Smooth muscle cell (in vitro differentiated cells): ENCODE results near the gene C19orf53. TPM values are rescaled to one million over a fixed set of nuclear protein-coding genes. Genes with fewer than 3 reads are reported as not detected.
A peak's percentile ranks its signal among the peaks of the same experiment; 100 is the strongest.

Experiments
- DNase-seq: peaks from one replicate; lab custom pipeline; 2025; ENCODE audit not compliant: unreplicated experiment; lab: John Stamatoyannopoulos, UW
- H2AFZ ChIP-seq: fragments of 200-600 bp; sonication (generic); 2 replicates; pipeline ENCODE4 v1.6.0; 2016; ENCODE audit warnings: antibody characterized with exemption, low read depth, mild to moderate bottlenecking
- H3F3A ChIP-seq: fragments of 200-600 bp; sonication (generic); 2 replicates; pipeline ENCODE4 v1.6.0; 2017; ENCODE audit warnings: antibody characterized with exemption, low read depth
- H3K27ac ChIP-seq: fragments of 200-600 bp; sonication (generic); 2 replicates; pipeline ENCODE4 v1.5.1; 2016; ENCODE audit warnings: low read depth, mild to moderate bottlenecking
- H3K27me3 ChIP-seq: fragments of 200-600 bp; sonication (generic); 2 replicates; pipeline ENCODE4 v1.6.1; 2016; ENCODE audit warnings: low read depth, mild to moderate bottlenecking
- H3K36me3 ChIP-seq: fragments of 200-600 bp; sonication (generic); 2 replicates; pipeline ENCODE4 v1.5.1; 2016; ENCODE audit warnings: low read depth
- H3K4me1 ChIP-seq: fragments of 200-600 bp; sonication (generic); 2 replicates; pipeline ENCODE4 v1.5.1; 2016; ENCODE audit warnings: low read depth
- H3K4me2 ChIP-seq: fragments of 200-600 bp; sonication (generic); 2 replicates; pipeline ENCODE4 v1.6.0; 2016; ENCODE audit warnings: mild to moderate bottlenecking
- H3K4me3 ChIP-seq: fragments of 200-600 bp; sonication (generic); 2 replicates; pipeline ENCODE4 v1.5.1; 2016; ENCODE audit warnings: mild to moderate bottlenecking
- H3K79me2 ChIP-seq: fragments of 200-600 bp; sonication (generic); 2 replicates; pipeline ENCODE4 v1.6.0; 2016; ENCODE audit warnings: low read depth, mild to moderate bottlenecking
- H3K9ac ChIP-seq: fragments of 200-600 bp; sonication (generic); 2 replicates; pipeline ENCODE4 v1.6.0; 2016; ENCODE audit warnings: low read depth
- H3K9me3 ChIP-seq: fragments of 200-600 bp; sonication (generic); replicated peaks from 2 replicates; pipeline ENCODE4 v1.5.1; 2016; ENCODE audit warnings: low read depth
- H4K20me1 ChIP-seq: fragments of 200-600 bp; sonication (generic); 2 replicates; pipeline ENCODE4 v1.6.0; 2016; ENCODE audit warnings: low read depth
- WGBS: methylation state at CpG from one replicate; pipeline ENCODE4 v1.1.7; 2016; ENCODE audit warnings: low lambda C conversion rate; 5-methylcytosine and 5-hydroxymethylcytosine counted together
- polyA plus RNA-seq: library from polyadenylated mRNA; unstranded; fragments of >200 nt; fragmentation: Nextera tagmentation; extraction: Ambion mirVana; gene quantifications from 2 replicates; pipeline ENCODE4 v1.2.1, GENCODE V29; 2016
- total RNA-seq: library from RNA; depleted of rRNA; stranded (reverse); fragments of >200 nt; gene quantifications from 2 replicates; pipeline ENCODE4 v1.2.3, GENCODE V29; 2014
- TF ChIP-seq, protein P1 (sequence below): fragments of 200-600 bp; sonication (generic); IDR thresholded peaks from 2 replicates; pipeline ENCODE4 v1.5.1; 2017; ENCODE audit warnings: borderline replicate concordance, mild to moderate bottlenecking, antibody characterized with exemption; ENCODE audit not compliant: insufficient read depth, poor library complexity, severe bottlenecking

Gene C19orf53
- total and polyA plus RNA-seq, 2 experiments from 2014 or later = 192 to 298 TPM

DNA sequence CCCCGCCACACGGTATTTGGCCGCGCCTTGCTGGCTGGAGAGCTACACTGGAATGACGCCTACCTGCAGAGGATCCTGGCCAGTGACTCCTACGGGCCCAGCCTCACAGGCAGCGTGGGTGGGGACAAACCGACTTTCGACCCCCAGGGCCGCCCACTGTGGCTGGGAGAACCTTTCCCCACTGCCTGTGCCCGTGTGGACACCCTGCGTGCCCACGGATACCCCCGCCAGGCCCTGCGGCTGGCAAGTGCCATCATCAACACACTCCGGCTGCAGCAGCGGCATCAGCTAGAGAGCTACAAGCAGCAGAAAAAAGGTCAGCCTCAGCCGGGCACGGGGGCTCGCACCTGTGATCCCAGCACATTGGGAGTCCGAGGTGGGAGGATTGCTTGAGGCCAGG, 40.3 kb downstream of the C19orf53 start:
- H3K4me1 ChIP-seq = peaks cover 4% of the 10 kb centered on the region
- no peak overlapping the region for H2AFZ ChIP-seq
- no peaks in the 10 kb centered on the region for H3F3A ChIP-seq
- H3K27me3 ChIP-seq = no peaks in the 10 kb centered on the region
- H3K27ac ChIP-seq = no peak overlapping the region
- no peak overlapping the region for H3K4me2 ChIP-seq
- H3K36me3 ChIP-seq = no peaks in the 10 kb centered on the region
- H3K79me2 ChIP-seq = no peaks in the 10 kb centered on the region
- no peak overlapping the region for H3K9ac ChIP-seq
- no peak overlapping the region for H3K4me3 ChIP-seq
- H4K20me1 ChIP-seq = no peaks in the 10 kb centered on the region
- TF ChIP-seq, protein P1, sequence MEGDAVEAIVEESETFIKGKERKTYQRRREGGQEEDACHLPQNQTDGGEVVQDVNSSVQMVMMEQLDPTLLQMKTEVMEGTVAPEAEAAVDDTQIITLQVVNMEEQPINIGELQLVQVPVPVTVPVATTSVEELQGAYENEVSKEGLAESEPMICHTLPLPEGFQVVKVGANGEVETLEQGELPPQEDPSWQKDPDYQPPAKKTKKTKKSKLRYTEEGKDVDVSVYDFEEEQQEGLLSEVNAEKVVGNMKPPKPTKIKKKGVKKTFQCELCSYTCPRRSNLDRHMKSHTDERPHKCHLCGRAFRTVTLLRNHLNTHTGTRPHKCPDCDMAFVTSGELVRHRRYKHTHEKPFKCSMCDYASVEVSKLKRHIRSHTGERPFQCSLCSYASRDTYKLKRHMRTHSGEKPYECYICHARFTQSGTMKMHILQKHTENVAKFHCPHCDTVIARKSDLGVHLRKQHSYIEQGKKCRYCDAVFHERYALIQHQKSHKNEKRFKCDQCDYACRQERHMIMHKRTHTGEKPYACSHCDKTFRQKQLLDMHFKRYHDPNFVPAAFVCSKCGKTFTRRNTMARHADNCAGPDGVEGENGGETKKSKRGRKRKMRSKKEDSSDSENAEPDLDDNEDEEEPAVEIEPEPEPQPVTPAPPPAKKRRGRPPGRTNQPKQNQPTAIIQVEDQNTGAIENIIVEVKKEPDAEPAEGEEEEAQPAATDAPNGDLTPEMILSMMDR = no peak
- no peaks in the 10 kb centered on the region for H3K9me3 ChIP-seq
- no peak for DNase-seq
- WGBS = 96% methylated on average over 21 of the region's 21 CpGs

DNA sequence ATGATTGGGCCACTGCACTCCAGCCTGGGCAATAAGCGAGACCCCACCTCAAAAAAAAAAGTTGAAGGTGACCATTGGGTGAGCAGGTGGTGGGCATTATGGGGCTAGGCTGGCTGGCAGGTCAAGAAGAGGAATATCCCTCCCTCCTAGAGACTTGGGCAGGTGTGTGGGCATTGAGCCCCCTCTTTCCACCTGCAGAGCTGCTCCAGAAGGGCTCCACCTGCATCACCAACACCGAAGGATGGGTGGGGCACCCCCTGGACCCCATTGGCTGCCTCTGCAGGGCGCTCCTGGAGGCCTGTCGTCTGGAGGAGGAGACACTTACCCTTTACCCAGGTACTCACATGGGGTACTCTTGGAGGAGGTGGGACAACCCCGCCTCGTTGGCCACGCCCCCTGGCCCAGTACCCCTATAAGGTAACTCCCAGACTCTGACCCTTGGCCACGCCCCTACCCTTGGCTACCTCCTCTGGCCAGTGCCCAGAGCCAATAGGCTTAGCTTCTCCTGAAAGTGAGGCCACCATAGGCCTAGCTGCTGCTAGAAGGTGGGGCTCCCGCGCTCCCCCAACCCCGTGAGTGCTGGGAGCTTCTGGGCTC, 42.9 kb downstream of the C19orf53 start:
- DNase-seq = peak; percentile 28
- H3K36me3 ChIP-seq = no peaks in the 10 kb centered on the region
- no peak overlapping the region for H3K4me3 ChIP-seq
- H2AFZ ChIP-seq = no peak overlapping the region
- H3K4me2 ChIP-seq = peak overlapping the region; percentile 24
- peaks cover 4% of the 10 kb centered on the region for H3K4me1 ChIP-seq
- TF ChIP-seq, protein P1 = no peak
- no peaks in the 10 kb centered on the region for H3F3A ChIP-seq
- no peak overlapping the region for H3K27ac ChIP-seq
- no peaks in the 10 kb centered on the region for H3K9me3 ChIP-seq
- H3K27me3 ChIP-seq = no peaks in the 10 kb centered on the region
- peaks cover 4% of the 10 kb centered on the region for H4K20me1 ChIP-seq
- WGBS = 50% methylated on average over 11 of the region's 11 CpGs
- H3K9ac ChIP-seq = no peak overlapping the region
- no peaks in the 10 kb centered on the region for H3K79me2 ChIP-seq

GRCh38 chr19:13817615-13818371, 43.5 kb downstream of the C19orf53 start:
- Histone ChIP-seq H3K27me3 (no peaks in the 10 kb centered on the region), H3K79me2 (no peaks in the 10 kb centered on the region), H3K9me3 (no peaks in the 10 kb centered on the region), H3K9ac (no peak overlapping the region), H3K27ac (no peak overlapping the region), H3K36me3 (no peaks in the 10 kb centered on the region), H3K4me1 (peaks cover 4% of the 10 kb centered on the region), H3K4me3 (no peak overlapping the region), H3K4me2 (peak overlapping the region; percentile 24), H3F3A (no peaks in the 10 kb centered on the region), H4K20me1 (peaks cover 4% of the 10 kb centered on the region), H2AFZ (no peak overlapping the region)
- peak; percentile 31 for DNase-seq
- WGBS = 27% methylated on average over 33 of the region's 35 CpGs
- TF ChIP-seq, protein P1 = no peak

DNA sequence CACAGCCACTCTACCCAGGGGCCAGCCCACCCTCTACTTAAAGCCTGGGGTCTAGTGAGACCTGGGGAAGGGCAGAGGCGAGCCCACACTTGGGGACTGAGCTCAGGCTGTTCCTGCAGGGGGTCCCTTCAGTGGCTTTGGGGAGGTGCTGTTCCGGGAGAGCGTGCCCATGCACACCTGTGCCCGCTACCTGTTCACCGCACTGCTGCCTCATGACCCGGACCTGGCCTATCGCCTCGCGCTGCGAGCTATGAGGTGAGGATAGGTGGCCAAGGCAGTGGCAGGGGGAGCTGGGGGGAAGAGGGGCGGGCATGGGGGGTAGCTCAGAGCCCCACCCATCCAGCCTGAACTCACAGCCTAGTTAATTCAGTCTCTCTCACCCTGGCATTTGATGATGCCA, 45.0 kb downstream of the C19orf53 start:
- H3K4me2 ChIP-seq = no peak overlapping the region
- H2AFZ ChIP-seq = no peak overlapping the region
- TF ChIP-seq, protein P1 = no peak
- no peak overlapping the region for H3K4me3 ChIP-seq
- WGBS = 100% methylated on average over 3 of the region's 11 CpGs
- peaks cover 4% of the 10 kb centered on the region for H3K4me1 ChIP-seq
- H3K9me3 ChIP-seq = no peaks in the 10 kb centered on the region
- H3F3A ChIP-seq = no peaks in the 10 kb centered on the region
- peaks cover 9% of the 10 kb centered on the region for H4K20me1 ChIP-seq
- no peaks in the 10 kb centered on the region for H3K36me3 ChIP-seq
- no peak overlapping the region for H3K27ac ChIP-seq
- DNase-seq = no peak
- no peaks in the 10 kb centered on the region for H3K79me2 ChIP-seq
- no peaks in the 10 kb centered on the region for H3K27me3 ChIP-seq
- no peak overlapping the region for H3K9ac ChIP-seq
